ENCODE measurements around the gene ZNF536.

The ZNF536 gene

DNA sequence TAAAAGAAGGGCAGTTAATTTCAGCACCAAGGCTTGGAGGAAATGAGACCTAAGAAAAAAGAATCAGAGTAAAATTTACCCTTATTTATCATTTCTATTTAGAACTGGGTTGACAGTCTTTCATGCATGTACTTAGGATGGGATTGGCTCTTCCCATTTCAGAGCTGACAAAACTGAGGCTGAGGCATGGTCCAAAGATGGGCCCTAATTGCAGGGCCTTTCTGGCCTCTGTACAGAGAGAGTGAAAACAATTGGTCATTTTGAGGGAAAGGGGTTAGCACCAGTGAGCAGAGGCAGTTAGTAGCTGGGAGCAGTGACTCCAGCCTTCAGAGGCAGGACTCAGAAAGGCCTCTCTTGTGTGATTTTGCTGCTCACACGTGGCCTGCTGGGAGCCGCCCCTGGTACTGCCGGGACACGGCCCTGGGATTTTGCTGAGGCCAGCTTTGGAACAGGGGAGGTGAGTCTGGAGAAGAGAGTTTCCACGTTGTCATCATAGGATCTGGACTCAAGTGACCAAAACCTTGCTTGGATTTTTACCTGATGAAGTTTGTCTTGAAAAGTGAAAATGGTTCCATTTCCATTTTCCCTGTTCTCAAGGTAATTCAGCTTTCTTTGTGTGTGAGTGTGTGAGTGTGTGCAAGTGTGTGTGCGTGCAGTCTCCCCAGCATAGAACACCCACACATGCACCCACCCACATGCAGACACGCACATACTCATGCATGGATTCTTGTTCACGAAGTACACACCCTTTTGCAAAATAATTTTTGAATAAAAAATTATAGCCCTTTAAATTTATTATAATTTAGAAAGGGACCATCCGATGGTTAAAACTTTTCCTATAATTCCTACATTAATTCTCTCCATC, at the start of gene ZNF536:
Gene ZNF536 (plus strand): TSS at position 425 of the 865 bp plus-strand sequence. CDS start 71,179 bp downstream, outside the sequence.
- DNase-seq (ENCODE audit: low read depth) = no peak

- DNase-seq (ENCODE audit: low read depth) = no peak
Observed at GRCh38 chr19:30322641-30323320, 49.4 kb upstream of the ZNF536 start.

DNA sequence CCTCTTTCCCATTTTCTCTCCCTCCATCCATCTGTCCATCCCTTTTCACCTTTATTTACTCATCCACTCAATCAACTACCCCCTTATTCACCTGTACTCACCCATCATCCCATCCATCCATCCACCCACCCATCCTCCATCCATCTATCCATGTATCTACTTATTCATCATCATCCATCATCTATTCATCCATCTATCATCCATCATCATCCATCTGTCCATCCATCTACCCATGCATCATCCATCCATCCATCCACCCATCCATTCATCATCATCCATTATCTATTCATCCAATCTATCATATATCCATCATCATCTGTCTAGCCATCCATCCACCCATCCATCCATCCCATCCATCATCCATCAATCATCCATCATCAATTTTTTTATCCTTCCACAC, 48.3 kb upstream of the ZNF536 start:
- no peak for DNase-seq (ENCODE audit: low read depth)

DNA sequence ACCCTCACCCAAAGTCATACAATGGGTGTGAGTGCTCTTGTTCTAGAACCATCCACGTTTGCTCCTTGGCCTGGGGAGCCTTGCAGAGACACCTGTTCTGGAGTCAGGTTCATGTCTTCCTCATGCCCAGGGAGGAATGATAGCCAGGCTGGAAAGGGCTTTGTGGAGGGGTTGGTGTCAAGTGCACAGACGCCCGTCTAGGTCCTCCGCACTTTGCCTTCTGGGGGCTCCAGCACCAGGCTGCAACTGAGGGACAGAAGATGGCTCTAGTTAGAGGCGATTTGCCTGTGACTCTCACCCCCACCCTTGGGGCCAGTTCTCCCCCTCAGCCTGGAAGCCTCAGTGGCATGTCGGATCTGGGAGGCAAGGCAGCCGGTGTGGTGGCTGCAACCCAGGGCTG, 47.2 kb upstream of the ZNF536 start:
- DNase-seq (ENCODE audit: low read depth) = no peak

DNA sequence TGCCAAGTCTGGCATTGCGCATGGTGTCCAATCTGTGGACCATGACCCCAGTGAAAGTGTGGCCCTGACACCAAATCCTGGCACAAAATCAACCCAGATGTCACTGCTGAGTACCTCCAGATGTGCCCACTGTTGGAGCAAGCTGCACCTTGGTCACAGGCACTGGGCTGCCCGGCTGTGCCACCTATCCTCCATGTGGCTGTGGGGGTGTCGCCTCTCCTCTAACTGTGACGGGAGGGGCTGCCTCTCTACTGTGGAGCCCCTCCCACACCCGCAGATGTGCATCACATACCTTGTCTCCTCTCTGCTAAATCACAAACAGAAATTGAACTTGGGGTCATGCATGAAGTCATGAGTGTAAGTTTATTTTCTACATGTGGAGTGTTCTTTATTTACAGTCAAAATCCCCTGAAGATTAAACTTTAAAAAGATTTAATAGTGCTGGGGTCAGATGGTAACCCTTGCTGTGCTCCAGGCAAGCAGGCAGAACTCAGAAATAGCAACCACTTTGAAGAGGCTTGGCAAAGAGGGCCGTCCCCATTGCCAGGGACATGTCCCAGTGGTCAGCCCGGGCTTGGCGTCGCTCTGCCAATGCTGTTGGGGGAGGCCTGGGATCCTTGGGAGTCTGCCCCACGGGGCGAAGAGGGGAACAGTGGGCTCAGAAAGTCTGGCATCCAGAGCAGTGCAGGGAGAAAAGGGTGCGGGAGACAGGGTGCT, 46.4 kb upstream of the ZNF536 start:
- DNase-seq (ENCODE audit: low read depth) = no peak

GRCh38 chr19:30326393-30326710, 45.8 kb upstream of the ZNF536 start:
- DNase-seq (ENCODE audit: low read depth) = no peak

DNA sequence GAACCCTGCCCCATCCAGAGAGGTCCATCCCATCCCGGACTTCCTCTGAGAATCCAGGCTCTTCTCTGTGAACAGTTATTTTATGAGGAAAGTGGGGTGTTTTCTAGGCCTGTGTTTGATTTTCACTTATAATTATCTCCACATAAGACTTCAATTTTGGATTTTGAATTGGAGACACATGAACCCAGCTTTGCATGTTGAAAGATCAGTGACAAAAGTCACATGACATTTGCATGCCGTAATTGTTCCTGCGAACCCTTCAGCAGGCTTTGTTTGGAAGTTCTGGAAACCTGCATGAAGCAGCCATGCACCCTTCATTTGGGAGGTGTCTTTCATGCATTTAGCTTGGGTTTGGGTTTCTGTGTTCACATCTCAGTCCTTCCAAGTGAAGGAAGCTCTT, 44.9 kb upstream of the ZNF536 start:
- no peak for DNase-seq (ENCODE audit: low read depth)

DNA sequence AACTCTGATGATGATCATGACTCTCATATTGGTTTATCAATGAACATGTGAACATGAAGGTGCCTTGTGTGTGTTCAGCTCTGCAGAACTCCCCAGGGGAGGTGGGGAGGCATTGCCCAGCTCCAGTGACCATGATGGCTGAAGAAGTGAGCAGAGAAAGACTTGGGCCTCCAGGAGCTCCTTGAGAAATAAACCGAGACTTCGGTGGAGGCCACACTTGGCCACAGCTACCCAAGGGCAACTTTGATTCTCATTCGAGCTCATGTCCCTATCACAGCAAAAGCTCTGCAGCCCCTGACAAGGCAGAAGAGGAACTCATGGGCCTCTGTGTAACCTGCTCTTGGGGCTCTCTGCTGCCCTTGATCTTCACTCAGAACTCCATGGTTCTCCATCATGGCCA, 44.1 kb upstream of the ZNF536 start:
- no peak for DNase-seq (ENCODE audit: low read depth)

DNA sequence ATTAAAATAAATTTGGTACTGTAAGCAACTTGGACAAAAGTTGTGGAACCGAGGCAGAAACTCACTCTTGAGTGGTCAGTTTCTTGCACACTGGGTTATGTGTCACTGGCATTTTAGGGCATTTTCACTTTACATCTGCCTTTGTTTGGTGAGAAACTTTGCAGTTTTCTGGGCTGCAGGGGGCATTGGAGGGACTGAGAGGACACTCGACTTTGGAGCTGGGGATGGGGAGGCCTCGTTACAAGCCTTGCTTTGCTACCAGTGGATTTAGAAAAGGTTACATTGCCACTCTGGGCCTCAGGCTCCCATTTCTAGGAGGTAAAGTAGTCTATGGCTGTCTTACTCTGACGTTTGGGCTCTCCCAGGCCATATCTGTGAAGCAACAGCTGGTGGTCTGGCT, 41.9 kb upstream of the ZNF536 start:
- no peak for DNase-seq (ENCODE audit: low read depth)

DNA sequence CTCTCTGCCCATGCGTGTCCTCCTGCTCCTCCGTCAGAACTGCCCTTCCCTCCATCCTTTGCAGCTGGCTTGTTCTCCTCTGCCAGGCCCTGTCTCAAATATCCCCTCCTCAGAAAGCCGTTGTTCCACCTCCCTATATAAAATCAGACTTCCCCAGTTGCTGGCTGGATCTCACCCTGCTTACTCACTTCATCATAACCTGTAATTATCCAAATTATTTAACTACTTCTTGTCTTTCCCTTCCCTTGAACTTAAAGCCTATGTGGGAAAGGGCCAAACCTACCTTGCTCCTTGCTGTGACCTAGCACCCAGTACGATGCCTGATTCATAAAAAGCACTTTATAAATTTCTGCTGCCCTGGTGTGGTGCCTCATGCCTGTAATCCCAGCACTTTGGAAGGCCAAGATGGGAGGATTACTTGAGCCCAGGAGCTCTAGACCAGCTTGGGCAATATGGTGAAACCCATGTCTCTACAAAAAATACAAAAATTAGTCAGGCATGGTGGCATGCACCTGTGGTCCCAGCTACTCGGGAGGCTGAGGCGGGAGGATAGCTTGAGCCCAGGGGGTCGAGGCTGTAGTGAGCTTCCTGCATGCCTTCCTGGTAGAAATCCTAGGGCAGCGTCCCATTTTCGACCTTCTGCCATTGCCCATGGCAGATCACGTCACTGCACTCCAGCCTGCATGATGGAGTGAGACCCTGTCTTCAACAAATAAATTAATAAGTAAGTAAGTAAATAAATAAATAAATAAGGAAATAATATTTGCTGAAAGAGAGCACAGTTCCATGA, 39.5 kb upstream of the ZNF536 start:
- no peak for DNase-seq (ENCODE audit: low read depth)

GRCh38 chr19:30333291-30334065, 38.7 kb upstream of the ZNF536 start:
- no peak for DNase-seq (ENCODE audit: low read depth)

DNA sequence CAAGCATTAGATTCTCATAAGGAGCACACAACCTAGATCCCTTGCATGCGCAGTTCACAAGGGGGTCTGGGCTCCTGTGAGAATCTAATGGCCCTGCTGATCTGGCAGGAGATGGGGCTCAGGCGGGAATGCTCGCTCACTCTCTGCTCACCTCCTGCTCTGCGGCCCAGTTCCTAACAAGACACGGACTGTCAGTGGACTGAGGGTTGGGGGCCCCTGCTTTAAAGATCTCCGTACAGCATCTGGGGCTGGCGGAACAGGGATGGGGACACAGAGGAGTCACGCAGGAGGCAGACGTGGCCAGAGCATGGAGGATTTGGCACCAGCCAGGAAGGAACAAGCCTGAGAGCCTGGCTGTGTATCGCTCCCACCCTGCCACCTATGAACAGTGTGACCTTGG, 37.3 kb upstream of the ZNF536 start:
- DNase-seq (ENCODE audit: low read depth) = no peak

DNA sequence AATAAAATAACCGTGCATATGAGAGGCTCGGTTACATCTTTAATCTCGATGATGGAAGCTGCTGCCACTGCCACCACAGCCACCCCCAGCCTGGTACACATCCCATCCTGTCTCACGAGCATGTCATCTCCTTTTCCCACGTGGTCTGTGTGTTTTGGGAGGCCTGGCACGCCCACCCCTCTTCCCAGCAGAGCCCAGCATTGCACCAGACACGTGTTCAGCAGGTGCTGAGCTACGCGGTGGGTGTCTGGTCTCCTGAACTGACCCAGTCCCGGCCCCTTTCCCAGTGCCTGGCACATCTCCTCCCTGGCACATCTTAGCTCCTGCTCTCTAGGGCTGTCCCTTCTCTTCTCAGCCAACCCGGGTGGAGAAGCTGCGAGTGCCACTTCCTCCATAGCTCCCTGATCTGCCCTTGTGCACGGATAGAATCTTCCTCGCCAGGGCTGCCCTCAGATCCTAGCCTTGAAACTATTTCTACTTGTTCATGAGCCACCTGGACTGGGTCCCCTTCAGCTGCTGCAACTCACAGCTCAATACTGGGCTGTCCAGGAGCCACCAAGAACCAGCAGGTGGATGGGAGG, 36.8 kb upstream of the ZNF536 start:
- no peak for DNase-seq (ENCODE audit: low read depth)

DNA sequence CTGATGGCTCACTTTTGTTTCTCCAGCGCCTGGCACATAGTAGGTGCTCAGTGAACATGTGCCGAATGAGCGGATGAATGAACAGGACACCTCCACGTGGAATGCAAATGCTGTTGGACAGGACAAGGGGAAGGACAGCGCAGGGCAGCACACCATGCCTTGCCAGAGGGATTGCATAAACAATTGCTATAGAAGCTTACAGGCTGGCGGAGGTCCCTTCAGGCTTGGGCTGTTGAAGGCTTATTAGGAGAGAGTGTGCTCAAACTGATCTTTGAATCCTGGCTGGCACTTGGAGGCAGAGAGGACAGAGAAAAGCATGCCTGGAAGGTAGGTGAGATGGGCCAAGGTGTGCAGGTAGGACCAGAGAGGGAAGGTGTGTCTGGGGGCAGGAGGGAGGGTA, 35.9 kb upstream of the ZNF536 start:
- no peak for DNase-seq (ENCODE audit: low read depth)

GRCh38 chr19:30338041-30338456, 34.1 kb upstream of the ZNF536 start:
- DNase-seq (ENCODE audit: low read depth) = no peak

DNA sequence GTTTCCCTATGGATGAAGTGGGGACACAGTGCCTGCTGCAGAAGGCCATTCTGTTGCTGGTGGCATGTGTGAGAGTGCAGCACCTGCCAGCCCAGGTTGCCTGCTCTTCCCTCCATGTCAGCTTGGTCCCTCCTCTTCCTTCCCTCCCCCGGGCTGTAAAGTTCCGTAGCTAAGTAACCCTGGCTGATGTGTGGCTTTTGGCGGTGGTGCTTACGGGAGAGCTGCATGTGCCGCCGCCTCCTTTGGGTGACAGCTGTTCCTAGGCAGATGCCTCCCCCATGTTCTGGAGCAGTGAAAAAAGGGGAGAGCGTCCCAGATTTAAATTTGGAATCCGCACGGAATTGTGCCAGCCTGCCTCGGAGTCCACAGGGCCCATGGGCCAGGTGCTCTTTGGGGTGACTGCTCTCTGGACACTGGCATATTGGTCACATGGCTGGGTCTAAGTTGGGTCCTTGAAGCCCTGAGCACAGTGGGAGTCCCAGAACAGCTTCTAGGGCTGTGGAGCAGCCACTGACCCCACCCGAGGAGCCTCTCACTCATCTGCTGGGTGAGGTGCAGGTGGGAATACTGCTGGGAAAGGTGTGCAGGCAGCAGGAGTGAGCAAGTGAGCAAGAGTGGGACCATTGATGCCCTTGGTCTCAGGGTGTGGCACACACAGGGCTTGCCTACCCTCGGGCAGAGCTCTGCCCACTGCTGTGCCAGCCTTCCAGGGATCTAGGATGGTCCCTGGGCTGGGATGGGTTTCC, 33.1 kb upstream of the ZNF536 start:
- DNase-seq (ENCODE audit: low read depth) = no peak

DNA sequence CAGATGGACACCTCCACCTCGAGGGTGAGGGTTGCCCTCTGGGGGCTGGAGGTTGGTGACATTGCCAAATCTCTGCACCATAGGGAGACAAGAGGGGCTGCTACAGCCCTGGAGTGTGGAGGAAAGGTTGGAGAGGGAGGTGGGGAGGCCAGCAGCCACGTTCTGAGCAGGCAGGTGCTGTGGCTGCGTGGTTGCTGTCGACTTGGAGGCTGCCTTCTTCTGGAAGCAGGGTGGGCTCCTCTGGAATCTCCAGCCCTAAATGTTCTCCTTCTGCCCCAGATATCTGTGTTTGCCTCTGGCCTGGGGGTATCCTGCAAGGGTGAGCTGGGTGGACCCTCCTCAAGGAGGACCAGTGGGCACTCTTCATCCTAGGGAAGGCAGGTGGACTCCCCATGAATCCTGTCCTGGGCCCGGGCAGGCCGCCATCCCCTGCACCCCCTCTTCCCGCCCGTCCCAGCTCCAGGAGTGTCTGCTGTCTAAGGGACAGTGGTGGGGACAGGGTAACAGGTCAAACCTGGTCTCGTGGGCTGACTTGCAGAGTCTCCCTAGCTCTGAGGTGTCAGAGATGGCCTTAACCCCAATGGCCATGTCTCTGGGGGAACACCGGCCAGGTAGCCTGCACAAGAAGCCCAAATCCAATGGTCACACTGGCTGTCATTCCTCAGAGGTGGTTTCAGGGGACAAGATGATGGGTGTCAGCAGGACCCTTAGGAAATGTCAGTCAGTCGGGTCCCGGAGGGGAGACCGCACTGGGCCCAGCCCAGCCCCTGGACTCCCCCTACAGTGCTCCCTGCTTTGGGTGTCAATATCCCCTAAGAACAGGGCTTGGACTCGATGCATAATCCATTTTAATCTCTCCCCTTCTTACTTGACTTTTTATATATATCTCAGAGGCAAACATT, 32.3 kb upstream of the ZNF536 start:
- DNase-seq (ENCODE audit: low read depth) = no peak

DNA sequence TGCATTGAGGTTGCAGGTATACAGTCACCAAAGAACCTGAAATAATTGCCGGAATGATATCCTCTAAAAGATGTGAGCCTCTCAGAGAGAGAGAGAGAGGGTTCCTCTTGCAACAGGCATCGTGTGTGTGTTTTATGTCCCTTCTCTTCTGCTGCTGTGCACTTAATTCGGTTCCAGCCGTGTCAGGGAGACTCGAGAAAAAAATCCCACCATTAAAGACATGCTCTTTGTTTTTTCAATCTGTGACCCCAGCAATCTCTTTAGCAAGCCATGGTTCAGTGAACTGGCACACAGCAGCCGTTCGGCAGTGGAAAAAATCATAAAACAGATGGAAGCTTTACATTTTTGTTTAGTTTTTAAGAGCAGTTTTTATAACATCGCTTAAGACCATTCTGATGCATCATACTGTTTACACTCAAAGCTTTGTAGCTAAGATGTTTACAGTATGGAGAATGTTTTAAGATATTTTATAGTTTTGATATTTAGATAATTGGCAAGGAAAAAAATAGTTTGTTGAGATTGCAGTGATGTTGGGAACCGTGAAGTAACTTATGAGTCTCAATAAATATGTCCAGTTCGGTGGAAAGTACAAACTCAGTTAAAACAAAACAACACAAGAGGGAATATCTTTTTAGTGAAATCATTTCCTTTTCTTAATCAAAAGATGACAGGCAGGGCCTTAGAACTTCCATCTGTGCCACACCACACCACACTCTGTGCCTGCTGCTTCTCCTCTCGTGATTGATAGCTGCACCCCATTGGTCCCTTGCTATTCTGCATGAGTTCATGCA, 31.2 kb upstream of the ZNF536 start:
- DNase-seq (ENCODE audit: low read depth) = no peak

Data from non-pigmented ciliary epithelial cell (primary cell).